ENCODE measurements around the gene FECH. TPM values are rescaled to one million over a fixed set of nuclear protein-coding genes. Genes with fewer than 3 reads are reported as not detected.

FECH gene
- total and polyA plus RNA-seq, 2 of the 4 experiments (the other 2 are of a cell fraction): 32.3 to 52.2 TPM

GRCh38 chr18:57505231-57505630 is 81.3 kb downstream of the FECH start:
- BruUV-seq (replicated peaks): no TSS peak
- intact Hi-C loops (cut with micrococcal nuclease) (no loop called here), in situ Hi-C loops (cut with MboI; ENCODE audit: low sequenced_read_pairs) (no loop called here), dilution Hi-C loops (cut with HindIII; ENCODE audit: low sequenced_read_pairs, unreplicated experiment) (no loop called here)
- no peak overlapping the region for H2AFZ ChIP-seq (replicated peaks; ENCODE audit: low read length, poor library complexity)
- H3K27ac ChIP-seq (ENCODE audit: insufficient read depth, low read length): no peak overlapping the region
- no peak overlapping the region for H3K9ac ChIP-seq (ENCODE audit: low read depth, low read length)
- H3K9me3 ChIP-seq (ENCODE audit: control insufficient read depth, insufficient read depth, low read length): no peaks in the 10 kb centered on the region
- ATAC-seq (ENCODE audit: low read depth): no peak
- TF ChIP-seq CEBPB (IDR thresholded peaks at IDR 0.05; ENCODE audit: low read depth, low read length) (no peak), SMC3 (IDR thresholded peaks at IDR 0.05; ENCODE audit: low read depth, low read length) (no peak), RCOR1 (IDR thresholded peaks at IDR 0.05; ENCODE audit: insufficient replicate concordance, low read length) (no peak)
- no peaks in the 10 kb centered on the region for H3K9me1 ChIP-seq (ENCODE audit: insufficient read depth, low read length)
- H3K4me1 ChIP-seq (ENCODE audit: control insufficient read depth, insufficient read depth, low read length): no peaks in the 10 kb centered on the region
- no peak overlapping the region for H3K14ac ChIP-seq (replicated peaks; ENCODE audit: low read depth, low read length)
- H2BK5ac ChIP-seq (ENCODE audit: low read depth, low read length, poor library complexity, severe bottlenecking): no peak overlapping the region
- H2AK5ac ChIP-seq (ENCODE audit: low read depth, low read length): no peak overlapping the region
- no CpG with 5 or more reads among the region's 1 CpG for WGBS, 2 experiments (ENCODE audit: extremely low coverage in 2 of 2, insufficient read length in 1 of 2)
- no peak overlapping the region for H4K5ac ChIP-seq (ENCODE audit: low read depth, low read length)
- H3K18ac ChIP-seq (ENCODE audit: low read depth, low read length): no peak overlapping the region
- H3K4ac ChIP-seq (ENCODE audit: low read depth, low read length): no peak overlapping the region
- H4K20me1 ChIP-seq (ENCODE audit: insufficient read depth, low read length): no peaks in the 10 kb centered on the region
- no peak overlapping the region for H2BK120ac ChIP-seq (ENCODE audit: low read depth, low read length)
- no peak overlapping the region for H4K8ac ChIP-seq (ENCODE audit: low read depth in 2 of 2, low read length in 2 of 2)
- no peaks in the 10 kb centered on the region for H3K79me1 ChIP-seq (ENCODE audit: low read depth in 1 of 2, low read length in 2 of 2)
- no peak overlapping the region for H3K23ac ChIP-seq (ENCODE audit: low read depth, low read length)
- H3K36me3 ChIP-seq (ENCODE audit: control insufficient read depth, insufficient read depth, low read length): no peaks in the 10 kb centered on the region
- no peak overlapping the region for H3K4me2 ChIP-seq (ENCODE audit: low read depth, low read length)
- H2BK20ac ChIP-seq (ENCODE audit: low read depth, low read length): no peak overlapping the region
- peaks cover 1% of the 10 kb centered on the region for H3K27me3 ChIP-seq (ENCODE audit: control insufficient read depth, insufficient read depth, low read length)
- CTCF ChIA-PET: no interaction called here
- no peak overlapping the region for H3K56ac ChIP-seq (ENCODE audit: extremely low read depth, insufficient read depth, low read length)
- no peak overlapping the region for H4K91ac ChIP-seq (ENCODE audit: insufficient read depth, low read depth, low read length)
- H3K4me3 ChIP-seq (ENCODE audit: insufficient read depth, low read depth, low read length): no peak overlapping the region
- H2AK9ac ChIP-seq (replicated peaks; ENCODE audit: low read depth, low read length, poor library complexity): no peak overlapping the region
- H2BK15ac ChIP-seq (ENCODE audit: low read depth, low read length): no peak overlapping the region
- no peak for DNase-seq
- POLR2A ChIA-PET (ENCODE audit: unreplicated experiment): no interaction called here
